SK-N-SH (cell line): Measurements from ENCODE around the gene ABI3. TPM values are rescaled to one million over a fixed set of nuclear protein-coding genes. Genes with fewer than 3 reads are reported as not detected.

Experiments used
- CTCF ChIA-PET: fragments of 300-600, 350-600 bp; formaldehyde crosslinking; extraction: SDS; loops from one replicate; lab custom pipeline; 2021; lab: Yijun Ruan, JAX
- POLR2A ChIA-PET: fragments of 350-600 bp; sonication (Branson Sonifier 250); formaldehyde crosslinking; extraction: SDS; loops from one replicate; lab custom pipeline; 2020; ENCODE audit warnings: antibody characterized with exemption, inconsistent platforms; lab: Yijun Ruan, JAX
- DNase-seq: peaks from one replicate; pipeline ENCODE4 v3.0.0; 2012
- H2AFZ ChIP-seq: fragments of 200-600 bp; sonication (generic); 2 replicates; pipeline ENCODE4 v1.8.1; 2016; ENCODE audit warnings: antibody characterized with exemption, mild to moderate bottlenecking, low read depth
- H3F3A ChIP-seq: fragments of 200-600 bp; sonication (generic); replicated peaks from 2 replicates; pipeline ENCODE3; 2016; ENCODE audit warnings: antibody characterized with exemption, mild to moderate bottlenecking; ENCODE audit not compliant: insufficient read depth
- H3K27ac ChIP-seq, 2 experiments: fragments of 200-500 bp in 1 of 2; fragments of 200-600 bp in 1 of 2; sonication (Bioruptor generic) in 1 of 2; sonication (generic), shearing (Covaris generic) in 1 of 2; 2 replicates each; pipeline versions ENCODE4 v1.5.1 to v1.6.1; 2014 to 2016; ENCODE audit warnings: low read depth in 2 of 2, inconsistent platforms in 1 of 2, low read length in 1 of 2, mild to moderate bottlenecking in 1 of 2, mixed read lengths in 1 of 2
- H3K27me3 ChIP-seq: fragments of 200-600 bp; sonication (generic), shearing (Covaris generic); 2 replicates; pipeline ENCODE4 v1.6.1; 2016; ENCODE audit warnings: mixed run types; ENCODE audit not compliant: insufficient read depth
- H3K36me3 ChIP-seq, 2 experiments: fragments of 200-500 bp in 1 of 2; fragments of 200-600 bp in 1 of 2; sonication (Bioruptor generic) in 1 of 2; sonication (generic) in 1 of 2; replicated peaks in 1 of 2; 2 replicates each; pipeline versions ENCODE3 to v1.5.1; 2014 to 2016; ENCODE audit warnings: low read length in 1 of 2, mild to moderate bottlenecking in 1 of 2; ENCODE audit not compliant: insufficient read depth in 2 of 2, control insufficient read depth in 1 of 2
- H3K4me1 ChIP-seq, 2 experiments: fragments of 200-500 bp in 1 of 2; fragments of 200-600 bp in 1 of 2; sonication (Bioruptor generic) in 1 of 2; sonication (generic), shearing (Covaris generic) in 1 of 2; 2 replicates each; pipeline versions ENCODE4 v1.5.1 to v1.6.1; 2014 to 2016; ENCODE audit warnings: low read depth in 1 of 2, low read length in 1 of 2, mixed run types in 1 of 2; ENCODE audit not compliant: insufficient read depth in 2 of 2, control insufficient read depth in 1 of 2
- H3K4me2 ChIP-seq: fragments of 200-600 bp; sonication (generic), shearing (Covaris generic); 2 replicates; pipeline ENCODE4 v1.6.1; 2017; ENCODE audit warnings: mixed run types
- H3K4me3 ChIP-seq, 2 experiments: fragments of 200-500 bp in 1 of 2; fragments of 200-600 bp in 1 of 2; sonication (Bioruptor generic) in 1 of 2; sonication (generic), shearing (Covaris generic) in 1 of 2; 2 replicates each; pipeline versions ENCODE4 v1.5.1 to v1.8.1; 2014 to 2016; ENCODE audit warnings: low read depth in 2 of 2, inconsistent platforms in 1 of 2, low read length in 1 of 2, mild to moderate bottlenecking in 1 of 2, mixed read lengths in 1 of 2, moderate library complexity in 1 of 2
- H3K79me2 ChIP-seq: fragments of 200-600 bp; sonication (generic); 2 replicates; pipeline ENCODE4 v1.8.1; 2017; ENCODE audit warnings: mild to moderate bottlenecking; ENCODE audit not compliant: insufficient read depth
- H3K9ac ChIP-seq: fragments of 200-600 bp; sonication (generic); 2 replicates; pipeline ENCODE4 v1.6.1; 2017; ENCODE audit warnings: mixed run types
- H3K9me2 ChIP-seq: fragments of 200-600 bp; sonication (generic); 2 replicates; pipeline ENCODE4 v1.6.1; 2017; ENCODE audit warnings: mixed run types
- H3K9me3 ChIP-seq: fragments of 200-600 bp; sonication (generic); 2 replicates; pipeline ENCODE4 v1.6.1; 2017; ENCODE audit warnings: mixed run types, mild to moderate bottlenecking, moderate library complexity
- H4K20me1 ChIP-seq: fragments of 200-600 bp; sonication (generic); 2 replicates; pipeline ENCODE4 v1.6.1; 2017; ENCODE audit warnings: mild to moderate bottlenecking, mixed run types; ENCODE audit not compliant: insufficient read depth
- CTCF ChIP-seq: fragments of 200-600 bp; sonication (generic); IDR thresholded peaks from 2 replicates; pipeline ENCODE4 v1.6.1; 2017; ENCODE audit warnings: antibody characterized with exemption, mild to moderate bottlenecking, moderate library complexity
- ELF1 ChIP-seq: IDR thresholded peaks from 2 replicates; pipeline ENCODE4 v1.4.0; 2012
- EZH2phosphoT487 ChIP-seq: fragments of 200-600 bp; sonication (generic); IDR thresholded peaks from 2 replicates; pipeline ENCODE4 v1.6.1; 2017; ENCODE audit warnings: low read depth, mixed run types, mild to moderate bottlenecking, antibody characterized with exemption, moderate library complexity, borderline replicate concordance
- FOXJ3 ChIP-seq: sonication (generic); formaldehyde crosslinking; IDR thresholded peaks from 2 replicates; pipeline ENCODE4 v1.5.1; 2020; ENCODE audit warnings: mild to moderate bottlenecking, missing genetic modification reagents
- FOXM1 ChIP-seq: IDR thresholded peaks from 2 replicates; pipeline ENCODE4 v1.4.0; 2012; ENCODE audit warnings: low read depth, mild to moderate bottlenecking
- GATA2 ChIP-seq: sonication (generic); formaldehyde crosslinking; IDR thresholded peaks from 2 replicates; pipeline ENCODE4 v1.5.0; 2020; ENCODE audit warnings: mild to moderate bottlenecking, missing genetic modification reagents
- NRF1 ChIP-seq: IDR thresholded peaks from 2 replicates; pipeline ENCODE4 v1.6.1; 2012; ENCODE audit warnings: low read depth, mild to moderate bottlenecking, low read length
- POLR2AphosphoS5 ChIP-seq: IDR thresholded peaks from 2 replicates; pipeline ENCODE4 v1.6.1; 2012; ENCODE audit warnings: low read depth, low read length
- TAF1 ChIP-seq: IDR thresholded peaks from 2 replicates; pipeline ENCODE4 v1.6.1; 2012; ENCODE audit warnings: low read depth, mild to moderate bottlenecking, low read length, moderate library complexity, borderline replicate concordance
- USF1 ChIP-seq: IDR thresholded peaks from 2 replicates; pipeline ENCODE4 v1.4.0; 2012; ENCODE audit warnings: low read depth, borderline replicate concordance
- YY1 ChIP-seq: IDR thresholded peaks from 2 replicates; pipeline ENCODE4 v1.4.0; 2012; ENCODE audit warnings: low read depth, mild to moderate bottlenecking
- WGBS: methylation state at CpG from one replicate; pipeline ENCODE4 v1.1.6; 2017; ENCODE audit warnings: low lambda C conversion rate; 5-methylcytosine and 5-hydroxymethylcytosine counted together
- polyA plus RNA-seq, 3 experiments: library from polyadenylated mRNA; depleted of rRNA; stranded (reverse); fragments of >200 nt; gene quantifications; 2 replicates each; pipeline ENCODE4 v1.2.3, GENCODE V29; 2012
- TF ChIP-seq, protein P1 (sequence below): IDR thresholded peaks from 2 replicates; pipeline ENCODE4 v1.6.1; 2012; ENCODE audit warnings: mild to moderate bottlenecking, low read depth, low read length, moderate library complexity
- TF ChIP-seq, protein P2 (sequence below): IDR thresholded peaks from 2 replicates; pipeline ENCODE4; 2012

The ABI3 gene
- polyA plus RNA-seq, 1 of the 3 experiments (the other 2 are of a cell fraction) = 4.7 TPM

DNA sequence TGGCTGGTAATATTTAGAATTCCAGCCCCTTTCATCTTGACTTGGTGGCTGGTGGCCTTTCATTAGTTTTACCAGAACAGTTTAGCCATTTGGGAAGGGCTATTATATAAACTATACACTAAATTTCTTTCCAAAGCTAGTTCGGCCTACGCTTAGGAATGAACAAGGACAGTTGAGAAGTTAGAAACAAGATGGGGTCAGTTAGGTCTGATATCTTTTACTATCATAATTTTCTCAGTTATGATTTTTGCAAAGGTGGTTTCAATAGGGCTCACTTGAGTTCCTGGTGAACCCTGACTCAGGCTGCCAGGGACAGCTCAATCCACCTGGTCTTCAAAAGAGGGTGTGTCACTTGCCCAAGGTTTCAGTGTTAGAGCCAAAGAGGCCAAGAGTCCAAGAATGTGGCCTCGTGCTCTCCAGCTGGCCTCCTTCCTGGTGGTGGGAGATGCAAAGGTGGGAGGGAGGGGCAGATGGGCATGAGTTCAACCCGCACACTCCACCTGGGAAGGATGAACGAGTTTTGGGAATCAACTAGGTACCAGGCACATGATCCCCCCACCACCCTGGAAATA, 24.1 kb downstream of the ABI3 start (continued):
- TF ChIP-seq CTCF = no peak
- no peak for TF ChIP-seq FOXM1

GRCh38 chr17:49235896-49236295, 25.4 kb downstream of the ABI3 start:
- no peak for TF ChIP-seq NRF1
- no peak for TF ChIP-seq POLR2AphosphoS5
- no peak for TF ChIP-seq FOXJ3 (CRISPR knock-in tag)
- no peak for TF ChIP-seq EZH2phosphoT487
- no peak for TF ChIP-seq TAF1
- TF ChIP-seq ELF1 = no peak
- TF ChIP-seq YY1 = no peak
- TF ChIP-seq, protein P1, sequence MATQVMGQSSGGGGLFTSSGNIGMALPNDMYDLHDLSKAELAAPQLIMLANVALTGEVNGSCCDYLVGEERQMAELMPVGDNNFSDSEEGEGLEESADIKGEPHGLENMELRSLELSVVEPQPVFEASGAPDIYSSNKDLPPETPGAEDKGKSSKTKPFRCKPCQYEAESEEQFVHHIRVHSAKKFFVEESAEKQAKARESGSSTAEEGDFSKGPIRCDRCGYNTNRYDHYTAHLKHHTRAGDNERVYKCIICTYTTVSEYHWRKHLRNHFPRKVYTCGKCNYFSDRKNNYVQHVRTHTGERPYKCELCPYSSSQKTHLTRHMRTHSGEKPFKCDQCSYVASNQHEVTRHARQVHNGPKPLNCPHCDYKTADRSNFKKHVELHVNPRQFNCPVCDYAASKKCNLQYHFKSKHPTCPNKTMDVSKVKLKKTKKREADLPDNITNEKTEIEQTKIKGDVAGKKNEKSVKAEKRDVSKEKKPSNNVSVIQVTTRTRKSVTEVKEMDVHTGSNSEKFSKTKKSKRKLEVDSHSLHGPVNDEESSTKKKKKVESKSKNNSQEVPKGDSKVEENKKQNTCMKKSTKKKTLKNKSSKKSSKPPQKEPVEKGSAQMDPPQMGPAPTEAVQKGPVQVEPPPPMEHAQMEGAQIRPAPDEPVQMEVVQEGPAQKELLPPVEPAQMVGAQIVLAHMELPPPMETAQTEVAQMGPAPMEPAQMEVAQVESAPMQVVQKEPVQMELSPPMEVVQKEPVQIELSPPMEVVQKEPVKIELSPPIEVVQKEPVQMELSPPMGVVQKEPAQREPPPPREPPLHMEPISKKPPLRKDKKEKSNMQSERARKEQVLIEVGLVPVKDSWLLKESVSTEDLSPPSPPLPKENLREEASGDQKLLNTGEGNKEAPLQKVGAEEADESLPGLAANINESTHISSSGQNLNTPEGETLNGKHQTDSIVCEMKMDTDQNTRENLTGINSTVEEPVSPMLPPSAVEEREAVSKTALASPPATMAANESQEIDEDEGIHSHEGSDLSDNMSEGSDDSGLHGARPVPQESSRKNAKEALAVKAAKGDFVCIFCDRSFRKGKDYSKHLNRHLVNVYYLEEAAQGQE = no peak
- Histone ChIP-seq H4K20me1 (no peaks in the 10 kb centered on the region), H3K27ac (no peak overlapping the region), H3F3A (no peaks in the 10 kb centered on the region), H3K79me2 (no peaks in the 10 kb centered on the region), H3K9me3 (no peaks in the 10 kb centered on the region), H3K27me3 (peaks cover 52% of the 10 kb centered on the region), H3K4me3 (no peak overlapping the region), H3K36me3 (no peaks in the 10 kb centered on the region), H2AFZ (no peak overlapping the region), H3K9ac (no peak overlapping the region), H3K9me2 (no peaks in the 10 kb centered on the region), H3K4me1 (peaks cover 0 to 3% of the 10 kb centered on the region in 2 experiments; a peak in 1 of 4 replicates), H3K4me2 (no peak overlapping the region)
- POLR2A ChIA-PET = no interaction called here
- WGBS = 26% methylated on average over 4 of the region's 4 CpGs
- no peak for DNase-seq
- CTCF ChIA-PET = interaction anchor here (0.7 to 3.1 kb wide), 4 partner anchors 9 to 203 kb away, joined by 3 to 19 read pairs (median 5); no protein-coding TSS in a partner anchor

DNA sequence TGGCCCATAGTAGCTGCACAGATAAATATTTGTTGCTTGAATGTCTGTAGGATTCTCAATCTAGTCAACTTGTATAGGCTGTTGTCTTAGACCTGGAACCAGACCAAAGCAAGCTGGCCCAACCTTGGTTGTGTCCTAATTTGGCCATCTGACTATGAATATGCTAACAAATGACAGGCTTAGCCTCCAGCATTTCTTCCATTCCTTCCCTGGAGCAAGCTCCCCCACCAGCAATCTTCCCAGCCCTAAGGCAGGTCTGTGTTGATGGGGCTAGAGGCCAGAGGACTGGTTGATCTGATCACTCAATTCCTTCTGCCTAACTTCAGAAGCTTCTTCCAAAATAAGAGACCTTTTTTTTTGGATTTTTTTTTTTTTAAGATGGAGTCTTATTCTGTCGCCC, 29.5 kb downstream of the ABI3 start:
- 84% methylated on average over 1 of the region's 1 CpG for WGBS
- H4K20me1 ChIP-seq = no peaks in the 10 kb centered on the region
- TF ChIP-seq, protein P2, sequence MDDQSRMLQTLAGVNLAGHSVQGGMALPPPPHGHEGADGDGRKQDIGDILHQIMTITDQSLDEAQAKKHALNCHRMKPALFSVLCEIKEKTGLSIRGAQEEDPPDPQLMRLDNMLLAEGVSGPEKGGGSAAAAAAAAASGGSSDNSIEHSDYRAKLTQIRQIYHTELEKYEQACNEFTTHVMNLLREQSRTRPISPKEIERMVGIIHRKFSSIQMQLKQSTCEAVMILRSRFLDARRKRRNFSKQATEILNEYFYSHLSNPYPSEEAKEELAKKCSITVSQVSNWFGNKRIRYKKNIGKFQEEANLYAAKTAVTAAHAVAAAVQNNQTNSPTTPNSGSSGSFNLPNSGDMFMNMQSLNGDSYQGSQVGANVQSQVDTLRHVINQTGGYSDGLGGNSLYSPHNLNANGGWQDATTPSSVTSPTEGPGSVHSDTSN = no peak
- no peak for TF ChIP-seq GATA2 (CRISPR knock-in tag)
- no peak for TF ChIP-seq USF1
- no peak for TF ChIP-seq POLR2AphosphoS5
- TF ChIP-seq, all 33 proteins: peak for 0
- Histone ChIP-seq H3K4me2 (no peak overlapping the region), H3K79me2 (no peaks in the 10 kb centered on the region), H3K9me2 (no peaks in the 10 kb centered on the region), H3F3A (no peaks in the 10 kb centered on the region), H3K4me3 (no peak overlapping the region), H3K36me3 (no peaks in the 10 kb centered on the region), H3K9me3 (no peaks in the 10 kb centered on the region), H2AFZ (no peak overlapping the region), H3K27me3 (peaks cover 61% of the 10 kb centered on the region), H3K9ac (no peak overlapping the region), H3K27ac (no peak overlapping the region), H3K4me1 (no peaks in the 10 kb centered on the region)
- no peak for DNase-seq
- ChIA-PET CTCF (interaction anchor here (0.5 to 4.2 kb wide), 5 partner anchors 9 to 60 kb away, joined by 3 to 36 read pairs (median 4); partner anchors contain the start of gene PHOSPHO1), POLR2A (no interaction called here)
